Thoracic aorta (tissue), 2 donors: ENCODE data around the gene PRRG3. TPM values are rescaled to one million over a fixed set of nuclear protein-coding genes. Genes with fewer than 3 reads are reported as not detected.
A peak's percentile ranks its signal among the peaks of the same experiment; 100 is the strongest.

ENCODE experiments used
- ATAC-seq: fragments of 150-250 bp; one replicate; pipeline ENCODE4 v1.8.0; 2017; ENCODE audit warnings: low read depth; ENCODE audit not compliant: insufficient number of reproducible peaks, low FRiP score
- DNase-seq: peaks from one replicate; pipeline ENCODE4 v3.0.0-alpha.2; 2020; ENCODE audit warnings: low spot score
- H3K27ac ChIP-seq, 2 donors: fragments of 200-600 bp; sonication (generic); 1 replicate in 1 of 2; 2 replicates in 1 of 2; pipeline ENCODE4 v1.5.1; 2016; ENCODE audit warnings: mild to moderate bottlenecking in 2 of 2, moderate library complexity in 2 of 2
- H3K27me3 ChIP-seq: fragments of 200-600 bp; sonication (generic); replicated peaks from 2 replicates; pipeline ENCODE4 v1.6.0; 2016; ENCODE audit warnings: mild to moderate bottlenecking; ENCODE audit not compliant: insufficient read depth
- H3K36me3 ChIP-seq: fragments of 200-600 bp; sonication (generic); one replicate; pipeline ENCODE4 v1.5.1; 2016
- H3K4me1 ChIP-seq, 2 donors: fragments of 200-600 bp; sonication (generic); 1 replicate in 1 of 2; 2 replicates in 1 of 2; pipeline versions ENCODE4 v1.5.1 to v1.6.0; 2016; ENCODE audit warnings: low read depth in 2 of 2, mild to moderate bottlenecking in 1 of 2; ENCODE audit not compliant: control insufficient read depth in 1 of 2
- H3K4me3 ChIP-seq: fragments of 200-600 bp; sonication (generic); 2 replicates; pipeline ENCODE4 v1.5.1; 2016; ENCODE audit warnings: mild to moderate bottlenecking
- H3K9me3 ChIP-seq: fragments of 200-600 bp; sonication (generic); 2 replicates; pipeline ENCODE4 v1.5.1; 2016
- total RNA-seq, 2 donors: library from RNA; depleted of rRNA; stranded (reverse); fragments of >200 nt; gene quantifications; one replicate each; pipeline versions ENCODE4 v1.1.0 to v1.2.3, GENCODE V29; 2016
- TF ChIP-seq, protein P1 (sequence below): fragments of 200-600 bp; sonication (generic); IDR thresholded peaks from one replicate; pipeline ENCODE4 v1.5.1; 2019; ENCODE audit warnings: antibody characterized with exemption

PRRG3 gene
- total RNA-seq, 2 donors from 2014 or later, result 0.14 to 0.27 TPM

DNA sequence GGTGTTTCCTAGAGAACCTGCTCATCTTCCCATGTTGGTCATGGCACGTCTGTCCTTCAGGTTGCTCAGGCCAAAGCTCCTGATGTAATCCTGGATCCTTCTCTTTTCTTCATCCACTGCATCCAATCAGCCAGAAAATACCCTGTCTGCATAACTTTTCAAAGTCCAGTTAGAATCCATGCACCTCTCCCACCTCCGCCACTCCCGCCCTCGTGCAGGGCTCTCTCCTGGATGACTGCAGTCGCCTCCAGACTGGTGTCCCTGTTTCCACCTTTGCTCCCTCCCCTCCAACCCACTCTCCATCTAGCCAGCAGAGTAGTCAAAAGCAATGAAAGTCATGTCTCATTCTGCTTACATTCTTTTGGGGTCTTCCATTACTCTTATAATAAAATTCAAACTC is 55.3 kb downstream of the PRRG3 start:
- DNase-seq (no peak), ATAC-seq (no peak)
- H3K36me3 ChIP-seq, result no peaks in the 10 kb centered on the region
- no peak overlapping the region for H3K4me3 ChIP-seq
- H3K27me3 ChIP-seq, result no peaks in the 10 kb centered on the region
- H3K9me3 ChIP-seq, result no peaks in the 10 kb centered on the region
- TF ChIP-seq, protein P1, sequence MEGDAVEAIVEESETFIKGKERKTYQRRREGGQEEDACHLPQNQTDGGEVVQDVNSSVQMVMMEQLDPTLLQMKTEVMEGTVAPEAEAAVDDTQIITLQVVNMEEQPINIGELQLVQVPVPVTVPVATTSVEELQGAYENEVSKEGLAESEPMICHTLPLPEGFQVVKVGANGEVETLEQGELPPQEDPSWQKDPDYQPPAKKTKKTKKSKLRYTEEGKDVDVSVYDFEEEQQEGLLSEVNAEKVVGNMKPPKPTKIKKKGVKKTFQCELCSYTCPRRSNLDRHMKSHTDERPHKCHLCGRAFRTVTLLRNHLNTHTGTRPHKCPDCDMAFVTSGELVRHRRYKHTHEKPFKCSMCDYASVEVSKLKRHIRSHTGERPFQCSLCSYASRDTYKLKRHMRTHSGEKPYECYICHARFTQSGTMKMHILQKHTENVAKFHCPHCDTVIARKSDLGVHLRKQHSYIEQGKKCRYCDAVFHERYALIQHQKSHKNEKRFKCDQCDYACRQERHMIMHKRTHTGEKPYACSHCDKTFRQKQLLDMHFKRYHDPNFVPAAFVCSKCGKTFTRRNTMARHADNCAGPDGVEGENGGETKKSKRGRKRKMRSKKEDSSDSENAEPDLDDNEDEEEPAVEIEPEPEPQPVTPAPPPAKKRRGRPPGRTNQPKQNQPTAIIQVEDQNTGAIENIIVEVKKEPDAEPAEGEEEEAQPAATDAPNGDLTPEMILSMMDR, result no peak
- no peak overlapping the region for H3K27ac ChIP-seq
- peaks cover 0 to 17% of the 10 kb centered on the region in 2 donors for H3K4me1 ChIP-seq

DNA sequence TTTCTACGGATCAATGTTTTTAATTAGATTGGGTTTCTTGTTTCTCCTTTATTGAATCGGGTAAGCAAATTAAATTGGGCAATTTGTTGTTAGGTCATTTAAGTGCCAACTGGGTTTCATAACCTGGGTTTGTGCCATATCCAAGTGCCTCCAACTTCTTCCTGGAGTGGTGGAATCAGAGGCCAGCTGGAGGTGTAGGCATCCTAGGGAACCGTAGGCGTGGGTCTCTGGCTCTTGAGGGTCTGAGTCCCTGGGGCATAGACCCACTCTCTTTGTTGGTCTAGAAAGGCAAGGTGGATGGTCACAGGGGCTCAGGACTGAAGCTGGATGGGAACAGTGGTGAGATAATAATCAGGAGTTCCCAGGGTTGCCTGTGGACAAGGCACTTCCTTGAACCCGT is 57.6 kb downstream of the PRRG3 start:
- no peak for DNase-seq
- Histone ChIP-seq H3K36me3 (no peaks in the 10 kb centered on the region), H3K4me3 (no peak overlapping the region), H3K27ac (no peak overlapping the region), H3K9me3 (no peaks in the 10 kb centered on the region), H3K27me3 (no peaks in the 10 kb centered on the region), H3K4me1 (peaks cover 0 to 17% of the 10 kb centered on the region in 2 donors)
- no peak for ATAC-seq
- TF ChIP-seq, protein P1, result no peak

DNA sequence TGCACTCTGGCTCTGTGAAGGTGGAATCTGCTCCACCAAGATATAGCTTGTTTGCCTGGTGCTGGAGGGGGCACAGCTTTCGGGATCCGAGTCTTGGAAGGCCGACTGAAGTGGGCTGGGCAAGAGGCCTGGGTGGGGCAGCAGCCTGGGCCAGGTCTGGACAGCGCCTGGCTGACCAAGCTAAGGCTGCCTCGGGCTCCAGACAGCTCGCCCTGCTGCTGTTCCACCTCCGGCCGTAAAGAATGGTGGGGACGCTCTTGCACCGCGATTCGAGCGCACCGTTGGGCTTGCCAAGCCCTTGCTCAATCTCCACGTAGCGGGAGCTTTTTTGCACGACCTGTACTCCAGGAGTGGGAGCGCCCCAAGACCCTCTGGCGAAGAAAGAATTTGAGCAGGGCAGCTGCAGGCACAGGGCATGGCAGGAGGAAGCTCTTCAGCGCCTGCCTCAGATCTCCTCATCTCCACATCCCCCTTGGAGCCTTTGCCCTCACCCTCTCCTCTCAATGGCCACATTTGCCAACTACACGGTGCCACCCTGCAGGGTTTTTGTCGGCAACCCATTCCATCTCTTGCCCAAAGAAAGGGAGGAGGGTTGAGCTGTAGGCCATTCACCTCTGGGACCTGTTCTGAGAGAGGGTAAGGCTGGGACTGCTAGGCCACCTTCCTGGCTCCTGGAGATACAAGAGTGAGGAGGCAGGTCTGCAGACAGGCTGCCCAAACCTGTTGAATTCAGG is 58.2 kb downstream of the PRRG3 start:
- no peaks in the 10 kb centered on the region for H3K36me3 ChIP-seq
- TF ChIP-seq, protein P1, result peak; percentile 79
- ATAC-seq (no peak), DNase-seq (no peak)
- peaks cover 0 to 17% of the 10 kb centered on the region in 2 donors for H3K4me1 ChIP-seq
- no peaks in the 10 kb centered on the region for H3K27me3 ChIP-seq
- no peaks in the 10 kb centered on the region for H3K9me3 ChIP-seq
- H3K27ac ChIP-seq, result no peak overlapping the region
- H3K4me3 ChIP-seq, result no peak overlapping the region

DNA sequence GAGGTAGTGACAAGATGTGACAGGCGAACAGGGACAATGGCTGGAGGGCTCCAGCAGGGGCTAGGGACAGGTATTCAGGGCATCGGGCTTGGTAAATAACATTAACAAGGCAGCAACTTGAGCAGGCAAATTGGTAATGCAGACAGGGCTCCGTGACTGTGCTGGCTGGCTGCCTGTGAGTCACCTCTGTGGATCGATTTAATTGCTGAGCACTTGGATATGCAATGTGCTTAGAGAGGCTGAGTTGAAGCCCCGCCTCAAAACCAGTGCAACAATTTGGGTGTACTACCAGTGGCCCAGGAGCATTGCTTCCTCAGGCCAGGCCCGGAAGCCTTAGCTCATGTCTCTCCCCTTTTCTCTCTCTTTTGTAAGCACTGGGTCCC is 58.8 kb downstream of the PRRG3 start:
- TF ChIP-seq, protein P1, result no peak
- H3K9me3 ChIP-seq, result no peaks in the 10 kb centered on the region
- H3K27me3 ChIP-seq, result no peaks in the 10 kb centered on the region
- ATAC-seq (no peak), DNase-seq (no peak)
- no peak overlapping the region for H3K4me3 ChIP-seq
- H3K27ac ChIP-seq, result no peak overlapping the region
- peaks cover 0 to 17% of the 10 kb centered on the region in 2 donors for H3K4me1 ChIP-seq
- no peaks in the 10 kb centered on the region for H3K36me3 ChIP-seq

DNA sequence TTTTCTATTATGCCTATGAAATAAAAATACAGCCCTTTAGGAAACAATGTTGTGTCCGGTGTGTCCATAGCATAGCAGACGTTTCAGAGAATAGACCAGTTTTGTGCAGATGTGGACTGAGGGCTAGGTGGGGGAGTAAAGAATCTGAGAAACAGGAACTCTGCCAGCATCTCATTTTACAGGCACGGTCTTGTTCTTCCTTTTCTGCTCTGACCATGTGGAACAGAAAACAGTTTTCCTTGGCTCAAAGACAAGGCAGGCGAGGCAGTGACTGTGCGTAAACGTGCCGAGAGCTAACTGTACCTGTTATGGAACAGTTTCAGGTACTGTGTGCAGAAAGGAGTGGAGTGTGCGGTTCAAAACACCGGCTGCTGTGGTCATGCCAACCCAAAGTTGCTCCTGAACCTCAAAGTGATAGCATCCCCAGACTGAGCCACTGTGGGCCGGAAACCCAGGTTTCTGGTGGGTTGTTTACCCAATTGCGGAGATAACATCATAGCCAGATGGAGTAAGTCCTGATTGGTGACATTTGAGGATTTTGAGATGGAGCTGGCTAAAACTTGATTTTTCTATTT is 59.5 kb downstream of the PRRG3 start:
- ATAC-seq, result no peak
- no peak overlapping the region for H3K27ac ChIP-seq
- no peak for DNase-seq

More for the DNA sequence above, 59.5 kb downstream of the PRRG3 start:
- TF ChIP-seq, protein P1, result no peak
- no peaks in the 10 kb centered on the region for H3K9me3 ChIP-seq
- no peak overlapping the region for H3K4me3 ChIP-seq
- no peaks in the 10 kb centered on the region for H3K36me3 ChIP-seq
- H3K27me3 ChIP-seq, result no peaks in the 10 kb centered on the region
- peaks cover 0 to 17% of the 10 kb centered on the region in 2 donors for H3K4me1 ChIP-seq

Other genes starting within 250 kb of the PRRG3 start
- gene PASD1, start 131.8 kb upstream of the PRRG3 start, total RNA-seq, result not detected
- gene FATE1, start 20.6 kb downstream of the PRRG3 start, total RNA-seq, result not detected
- gene CNGA2, start 39.3 kb downstream of the PRRG3 start, total RNA-seq, result not detected
- not detected for gene MAGEA4, start 217.4 kb downstream of the PRRG3 start, total RNA-seq